ENCODE data around the gene COMP.

- TF ChIP-seq, protein P1, sequence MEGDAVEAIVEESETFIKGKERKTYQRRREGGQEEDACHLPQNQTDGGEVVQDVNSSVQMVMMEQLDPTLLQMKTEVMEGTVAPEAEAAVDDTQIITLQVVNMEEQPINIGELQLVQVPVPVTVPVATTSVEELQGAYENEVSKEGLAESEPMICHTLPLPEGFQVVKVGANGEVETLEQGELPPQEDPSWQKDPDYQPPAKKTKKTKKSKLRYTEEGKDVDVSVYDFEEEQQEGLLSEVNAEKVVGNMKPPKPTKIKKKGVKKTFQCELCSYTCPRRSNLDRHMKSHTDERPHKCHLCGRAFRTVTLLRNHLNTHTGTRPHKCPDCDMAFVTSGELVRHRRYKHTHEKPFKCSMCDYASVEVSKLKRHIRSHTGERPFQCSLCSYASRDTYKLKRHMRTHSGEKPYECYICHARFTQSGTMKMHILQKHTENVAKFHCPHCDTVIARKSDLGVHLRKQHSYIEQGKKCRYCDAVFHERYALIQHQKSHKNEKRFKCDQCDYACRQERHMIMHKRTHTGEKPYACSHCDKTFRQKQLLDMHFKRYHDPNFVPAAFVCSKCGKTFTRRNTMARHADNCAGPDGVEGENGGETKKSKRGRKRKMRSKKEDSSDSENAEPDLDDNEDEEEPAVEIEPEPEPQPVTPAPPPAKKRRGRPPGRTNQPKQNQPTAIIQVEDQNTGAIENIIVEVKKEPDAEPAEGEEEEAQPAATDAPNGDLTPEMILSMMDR (IDR thresholded peaks at IDR 0.05; ENCODE audit: insufficient read depth, low read depth, low read length): no peak
- TF ChIP-seq EZH2 (IDR thresholded peaks at IDR 0.05; ENCODE audit: insufficient read depth, low read length): no peak
These were observed 10.5 kb downstream of the COMP start for GRCh38 chr19:18780631-18781030.
